Mesothelial cell of epicardium (in vitro differentiated cells): ENCODE results near the gene SCLT1. TPM values are rescaled to one million over a fixed set of nuclear protein-coding genes. Genes with fewer than 3 reads are reported as not detected.

Experiments
- DNase-seq, 2 experiments: peaks; one replicate each; pipeline ENCODE4 v3.0.0; 2021; ENCODE audit warnings: low spot score in 2 of 2; ENCODE audit not compliant: unreplicated experiment in 2 of 2
- H3K27ac Mint-ChIP-seq: 2 replicates; pipeline ENCODE4 v1.8.0; 2021; ENCODE audit warnings: mixed read lengths
- H3K27me3 Mint-ChIP-seq: 2 replicates; pipeline ENCODE4 v1.8.0; 2021; ENCODE audit warnings: low read depth, mixed read lengths
- H3K36me3 Mint-ChIP-seq: 2 replicates; pipeline ENCODE4 v1.8.0; 2021; ENCODE audit warnings: mixed read lengths
- H3K4me1 Mint-ChIP-seq: 2 replicates; pipeline ENCODE4 v1.8.0; 2021; ENCODE audit warnings: mixed read lengths
- H3K4me3 Mint-ChIP-seq: 2 replicates; pipeline ENCODE4 v1.8.0; 2021; ENCODE audit warnings: mild to moderate bottlenecking, moderate library complexity, mixed read lengths
- H3K9me3 Mint-ChIP-seq: 2 replicates; pipeline ENCODE4 v1.8.0; 2021; ENCODE audit warnings: mixed read lengths
- CTCF ChIP-seq: fragments of 200-600 bp; sonication (generic); IDR thresholded peaks from one replicate; pipeline ENCODE4 v1.5.0; 2021; ENCODE audit warnings: antibody characterized with exemption; ENCODE audit not compliant: unreplicated experiment
- total RNA-seq: library from RNA; stranded (reverse); gene quantifications from 3 replicates; pipeline ENCODE4 v1.2.1, GENCODE V29; 2021

The SCLT1 gene
- total RNA-seq, 1 donor from 2014 or later, result 19.0 TPM

- peaks cover 43% of the 10 kb centered on the region for H3K36me3 Mint-ChIP-seq
- no peak for DNase-seq
- peaks cover 25% of the 10 kb centered on the region for H3K9me3 Mint-ChIP-seq
- TF ChIP-seq CTCF, result no peak
- H3K4me3 Mint-ChIP-seq, result no peak overlapping the region
- H3K27ac Mint-ChIP-seq, result no peak overlapping the region
- no peaks in the 10 kb centered on the region for H3K4me1 Mint-ChIP-seq
- H3K27me3 Mint-ChIP-seq, result no peaks in the 10 kb centered on the region
Observed at GRCh38 chr4:128986908-128987307, 106.4 kb downstream of the SCLT1 start.

- Mint-ChIP-seq H3K36me3 (peaks cover 37% of the 10 kb centered on the region), H3K4me1 (no peaks in the 10 kb centered on the region), H3K27me3 (no peaks in the 10 kb centered on the region), H3K9me3 (peaks cover 25% of the 10 kb centered on the region), H3K4me3 (no peak overlapping the region), H3K27ac (no peak overlapping the region)
- DNase-seq, result no peak
- no peak for TF ChIP-seq CTCF
Observed at GRCh38 chr4:128986019-128986418, 107.3 kb downstream of the SCLT1 start.

- H3K4me1 Mint-ChIP-seq, result no peaks in the 10 kb centered on the region
- peaks cover 8% of the 10 kb centered on the region for H3K9me3 Mint-ChIP-seq
- TF ChIP-seq CTCF, result no peak
- no peak overlapping the region for H3K27ac Mint-ChIP-seq
- H3K27me3 Mint-ChIP-seq, result no peaks in the 10 kb centered on the region
- no peak for DNase-seq
- H3K4me3 Mint-ChIP-seq, result no peak overlapping the region
- peaks cover 20% of the 10 kb centered on the region for H3K36me3 Mint-ChIP-seq
Observed at GRCh38 chr4:128983771-128984485, 109.4 kb downstream of the SCLT1 start.

- Mint-ChIP-seq H3K4me3 (no peak overlapping the region), H3K27ac (no peak overlapping the region), H3K27me3 (no peaks in the 10 kb centered on the region), H3K36me3 (peaks cover 3% of the 10 kb centered on the region), H3K4me1 (no peaks in the 10 kb centered on the region), H3K9me3 (no peaks in the 10 kb centered on the region)
- no peak for DNase-seq
- TF ChIP-seq CTCF, result no peak
Observed at GRCh38 chr4:128981377-128981776, 112.0 kb downstream of the SCLT1 start.

GRCh38 chr4:128980816-128981326 is 112.5 kb downstream of the SCLT1 start:
- Mint-ChIP-seq H3K4me1 (no peaks in the 10 kb centered on the region), H3K4me3 (no peak overlapping the region), H3K36me3 (peaks cover 2% of the 10 kb centered on the region), H3K9me3 (no peaks in the 10 kb centered on the region), H3K27me3 (no peaks in the 10 kb centered on the region), H3K27ac (no peak overlapping the region)
- DNase-seq, result no peak
- TF ChIP-seq CTCF, result no peak

- no peaks in the 10 kb centered on the region for H3K27me3 Mint-ChIP-seq
- H3K4me1 Mint-ChIP-seq, result no peaks in the 10 kb centered on the region
- DNase-seq, result no peak
- H3K27ac Mint-ChIP-seq, result no peak overlapping the region
- no peak for TF ChIP-seq CTCF
- H3K36me3 Mint-ChIP-seq, result no peaks in the 10 kb centered on the region
- H3K4me3 Mint-ChIP-seq, result no peak overlapping the region
- no peaks in the 10 kb centered on the region for H3K9me3 Mint-ChIP-seq
Observed at GRCh38 chr4:128979934-128980333, 113.4 kb downstream of the SCLT1 start.
